Testis (tissue), 2 donors: Measurements from ENCODE around the gene GPR39.

Experiments used
- POLR2A ChIP-seq: fragments of 450-650 bp; IDR thresholded peaks from one replicate; pipeline ENCODE4 v1.6.1; 2017; ENCODE audit warnings: antibody characterized with exemption, mild to moderate bottlenecking, moderate library complexity
- TF ChIP-seq, protein P1 (sequence below), 3 experiments: fragments of 450-650 bp in 2 of 3; fragments of 200-600 bp in 1 of 3; sonication (generic) in 1 of 3; IDR thresholded peaks; one replicate each; pipeline ENCODE4 v1.5.1; 2016 to 2019; ENCODE audit warnings: antibody characterized with exemption in 3 of 3, mild to moderate bottlenecking in 2 of 3, moderate library complexity in 1 of 3

DNA sequence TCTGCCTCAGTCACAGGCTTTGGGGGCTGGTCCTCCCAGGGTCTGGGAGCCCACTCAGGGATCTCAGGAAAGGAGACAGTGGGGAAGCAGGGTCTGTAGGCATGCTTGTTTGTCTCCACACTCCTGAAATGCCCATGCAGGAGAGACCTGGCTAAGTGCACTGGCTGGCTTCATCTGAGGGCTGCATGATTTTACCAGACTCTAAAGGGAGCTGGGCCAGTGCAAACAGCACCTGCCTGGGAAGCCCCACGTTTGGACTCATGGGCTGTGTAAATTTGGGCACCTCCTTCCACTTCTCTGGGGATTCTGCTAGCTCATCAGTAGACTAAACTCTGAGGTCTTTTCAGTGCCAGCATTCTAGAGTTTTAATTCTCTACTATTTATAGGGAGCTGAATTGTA, 219.7 kb downstream of the GPR39 start:
- TF ChIP-seq, protein P1, sequence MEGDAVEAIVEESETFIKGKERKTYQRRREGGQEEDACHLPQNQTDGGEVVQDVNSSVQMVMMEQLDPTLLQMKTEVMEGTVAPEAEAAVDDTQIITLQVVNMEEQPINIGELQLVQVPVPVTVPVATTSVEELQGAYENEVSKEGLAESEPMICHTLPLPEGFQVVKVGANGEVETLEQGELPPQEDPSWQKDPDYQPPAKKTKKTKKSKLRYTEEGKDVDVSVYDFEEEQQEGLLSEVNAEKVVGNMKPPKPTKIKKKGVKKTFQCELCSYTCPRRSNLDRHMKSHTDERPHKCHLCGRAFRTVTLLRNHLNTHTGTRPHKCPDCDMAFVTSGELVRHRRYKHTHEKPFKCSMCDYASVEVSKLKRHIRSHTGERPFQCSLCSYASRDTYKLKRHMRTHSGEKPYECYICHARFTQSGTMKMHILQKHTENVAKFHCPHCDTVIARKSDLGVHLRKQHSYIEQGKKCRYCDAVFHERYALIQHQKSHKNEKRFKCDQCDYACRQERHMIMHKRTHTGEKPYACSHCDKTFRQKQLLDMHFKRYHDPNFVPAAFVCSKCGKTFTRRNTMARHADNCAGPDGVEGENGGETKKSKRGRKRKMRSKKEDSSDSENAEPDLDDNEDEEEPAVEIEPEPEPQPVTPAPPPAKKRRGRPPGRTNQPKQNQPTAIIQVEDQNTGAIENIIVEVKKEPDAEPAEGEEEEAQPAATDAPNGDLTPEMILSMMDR (IDR thresholded peaks at IDR 0.05) = no peak
- no peak for TF ChIP-seq POLR2A
